ENCODE results near the gene NFATC2. TPM values are rescaled to one million over a fixed set of nuclear protein-coding genes. Genes with fewer than 3 reads are reported as not detected.

NFATC2 gene
- total and polyA plus RNA-seq, 12 donors: 0.61 to 7.7 (median 4.0) TPM

GRCh38 chr20:51578145-51578459, 35.6 kb upstream of the NFATC2 start:
- Histone ChIP-seq H3K9me3 (replicated peaks in 1 of 3) (no peaks in the 10 kb centered on the region), H3K4me3 (no peak overlapping the region), H3K36me3 (replicated peaks in 1 of 2) (no peaks in the 10 kb centered on the region), H3K27me3 (no peaks in the 10 kb centered on the region), H3K27ac (no peak overlapping the region), H3K4me1 (replicated peaks in 1 of 2) (no peaks in the 10 kb centered on the region)
- WGBS, 4 donors: 52 to 94% (median 83%) methylated on average over 2 of the region's 2 CpGs
- TF ChIP-seq CTCF (IDR thresholded peaks at IDR 0.05): no peak
- no peak for TF ChIP-seq POLR2A (IDR thresholded peaks at IDR 0.05)
- intact Hi-C loops (cut with DNase I): no loop called here
- DNase-seq: no peak

- Histone ChIP-seq H3K9me3 (replicated peaks in 1 of 3) (no peaks in the 10 kb centered on the region), H3K4me3 (no peak overlapping the region), H3K4me1 (replicated peaks in 1 of 2) (no peaks in the 10 kb centered on the region), H3K27ac (no peak overlapping the region), H3K36me3 (replicated peaks in 1 of 2) (no peaks in the 10 kb centered on the region), H3K27me3 (no peaks in the 10 kb centered on the region)
- TF ChIP-seq POLR2A (IDR thresholded peaks at IDR 0.05) (no peak), CTCF (IDR thresholded peaks at IDR 0.05) (no peak)
- intact Hi-C loops (cut with DNase I): no loop called here
- 89 to 94% (median 91%) methylated on average over 11 of the region's 11 CpGs for WGBS, 4 donors
- DNase-seq: no peak
These were observed 35.1 kb upstream of the NFATC2 start for GRCh38 chr20:51577432-51578144.

GRCh38 chr20:51575486-51575885, 33.0 kb upstream of the NFATC2 start:
- Histone ChIP-seq H3K4me1 (replicated peaks in 1 of 2) (no peaks in the 10 kb centered on the region), H3K36me3 (replicated peaks in 1 of 2) (no peaks in the 10 kb centered on the region), H3K27ac (no peak overlapping the region), H3K27me3 (no peaks in the 10 kb centered on the region), H3K9me3 (replicated peaks in 1 of 3) (no peaks in the 10 kb centered on the region), H3K4me3 (no peak overlapping the region)
- TF ChIP-seq CTCF (IDR thresholded peaks at IDR 0.05): no peak
- no peak for TF ChIP-seq POLR2A (IDR thresholded peaks at IDR 0.05)
- intact Hi-C loops (cut with DNase I): no loop called here
- DNase-seq: no peak
- WGBS, 4 donors: 87 to 90% (median 88%) methylated on average over 3 of the region's 3 CpGs

GRCh38 chr20:51574248-51575033, 31.9 kb upstream of the NFATC2 start:
- TF ChIP-seq CTCF (IDR thresholded peaks at IDR 0.05) (no peak), POLR2A (IDR thresholded peaks at IDR 0.05) (no peak)
- intact Hi-C loops (cut with DNase I): no loop called here

More at GRCh38 chr20:51574248-51575033, 31.9 kb upstream of the NFATC2 start:
- no peak overlapping the region for H3K27ac ChIP-seq
- no peaks in the 10 kb centered on the region for H3K9me3 ChIP-seq (replicated peaks in 1 of 3)
- no peak overlapping the region for H3K4me3 ChIP-seq
- no peak for DNase-seq
- WGBS, 4 donors: 91 to 96% (median 93%) methylated on average over 4 to 6 of the region's 6 CpGs
- H3K4me1 ChIP-seq (replicated peaks in 1 of 2): no peaks in the 10 kb centered on the region
- no peaks in the 10 kb centered on the region for H3K36me3 ChIP-seq (replicated peaks in 1 of 2)
- H3K27me3 ChIP-seq: no peaks in the 10 kb centered on the region
